HEK293 (cell line): Measurements from ENCODE around the gene ADIPOR1.

Source experiments
- SP2 ChIP-seq: fragments of 450-650 bp; formaldehyde crosslinking; IDR thresholded peaks from 2 replicates; pipeline ENCODE4 v1.5.1; 2016; ENCODE audit warnings: missing biosample characterization, missing genetic modification characterization
- YY1 ChIP-seq: fragments of 450-650 bp; formaldehyde crosslinking; IDR thresholded peaks from 2 replicates; pipeline ENCODE4 v1.5.1; 2018; ENCODE audit warnings: missing biosample characterization, missing genetic modification characterization
- ZNF146 ChIP-seq: fragments of 450-650 bp; formaldehyde crosslinking; IDR thresholded peaks from 2 replicates; pipeline ENCODE4 v1.5.1; 2016; ENCODE audit warnings: missing biosample characterization, missing genetic modification characterization
- ZNF548 ChIP-seq: fragments of 450-650 bp; formaldehyde crosslinking; IDR thresholded peaks from 2 replicates; pipeline ENCODE4 v1.5.1; 2016; ENCODE audit warnings: missing biosample characterization, missing genetic modification characterization
- ZNF555 ChIP-seq: fragments of 450-650 bp; formaldehyde crosslinking; conservative IDR thresholded peaks from 2 replicates; pipeline ENCODE4 v1.5.1; 2017; ENCODE audit warnings: missing biosample characterization, mild to moderate bottlenecking, missing genetic modification characterization, inconsistent platforms
- TF ChIP-seq, protein P1 (sequence below): fragments of 450-650 bp; IDR thresholded peaks from 2 replicates; pipeline ENCODE4 v1.5.1; 2018; ENCODE audit warnings: missing biosample characterization, mild to moderate bottlenecking, missing genetic modification characterization
- TF ChIP-seq, protein P2 (sequence below): fragments of 450-650 bp; formaldehyde crosslinking; IDR thresholded peaks from 2 replicates; pipeline ENCODE4 v1.5.1; 2016; ENCODE audit warnings: missing biosample characterization, missing genetic modification characterization
- TF ChIP-seq, protein P3 (sequence below): fragments of 450-650 bp; formaldehyde crosslinking; IDR thresholded peaks from 2 replicates; pipeline ENCODE4 v1.5.1; 2016; ENCODE audit warnings: missing biosample characterization, missing genetic modification characterization, low read depth

DNA sequence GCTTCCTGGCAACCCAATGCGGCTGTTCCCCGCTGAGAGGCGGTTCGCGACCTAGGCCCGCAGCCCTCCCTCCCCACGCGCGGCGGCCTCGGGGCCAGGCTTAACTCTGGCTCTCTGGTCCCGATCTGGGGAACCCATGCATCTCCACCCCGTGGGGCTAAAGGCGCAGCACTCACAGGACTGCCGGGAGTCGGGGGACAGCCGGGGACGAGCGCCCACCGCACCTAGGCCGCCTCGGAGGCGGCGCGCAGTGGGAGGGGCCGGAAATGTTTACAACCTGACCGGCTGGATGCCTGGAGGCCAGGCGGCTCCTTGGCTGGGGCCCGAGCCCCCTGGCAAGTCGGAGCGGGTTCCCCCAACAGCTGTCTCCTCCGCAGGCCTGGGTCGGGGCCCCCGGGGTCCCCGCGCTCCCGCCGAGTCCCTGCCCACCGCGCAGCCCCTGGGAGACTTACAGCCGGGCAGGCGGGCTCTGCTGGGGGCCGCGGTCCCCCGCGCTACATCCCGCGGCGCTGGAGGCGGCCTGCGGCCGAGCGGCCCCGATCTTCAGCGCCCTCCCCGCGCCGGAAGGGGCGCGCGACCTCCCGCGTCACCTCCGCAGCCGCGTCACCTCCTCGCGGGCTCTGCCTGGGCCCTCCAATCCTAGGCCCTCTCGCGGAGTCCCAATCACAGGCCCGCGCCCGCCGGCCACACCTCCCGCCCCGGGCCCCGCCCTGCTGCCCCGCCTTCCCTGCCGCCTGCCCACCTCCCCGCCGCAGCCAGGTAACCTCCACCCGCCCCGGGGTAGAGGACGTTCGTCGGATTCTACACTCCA lies at the start of gene ADIPOR1:
- TF ChIP-seq ZNF555 (tag by site-specific recombination) (no peak), ZNF146 (tag by site-specific recombination) (0 out of 2 replicates have a peak, but pooled peaks have one; percentile 16), ZNF548 (no peak), SP2 (tag by site-specific recombination) (peak; percentile 57), YY1 (tag by site-specific recombination) (0 out of 2 replicates have a peak, but pooled peaks have one; percentile 31)
- TF ChIP-seq, protein P1, sequence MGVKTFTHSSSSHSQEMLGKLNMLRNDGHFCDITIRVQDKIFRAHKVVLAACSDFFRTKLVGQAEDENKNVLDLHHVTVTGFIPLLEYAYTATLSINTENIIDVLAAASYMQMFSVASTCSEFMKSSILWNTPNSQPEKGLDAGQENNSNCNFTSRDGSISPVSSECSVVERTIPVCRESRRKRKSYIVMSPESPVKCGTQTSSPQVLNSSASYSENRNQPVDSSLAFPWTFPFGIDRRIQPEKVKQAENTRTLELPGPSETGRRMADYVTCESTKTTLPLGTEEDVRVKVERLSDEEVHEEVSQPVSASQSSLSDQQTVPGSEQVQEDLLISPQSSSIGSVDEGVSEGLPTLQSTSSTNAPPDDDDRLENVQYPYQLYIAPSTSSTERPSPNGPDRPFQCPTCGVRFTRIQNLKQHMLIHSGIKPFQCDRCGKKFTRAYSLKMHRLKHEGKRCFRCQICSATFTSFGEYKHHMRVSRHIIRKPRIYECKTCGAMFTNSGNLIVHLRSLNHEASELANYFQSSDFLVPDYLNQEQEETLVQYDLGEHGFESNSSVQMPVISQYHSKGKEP (tag by site-specific recombination) = no peak
- TF ChIP-seq, protein P2, sequence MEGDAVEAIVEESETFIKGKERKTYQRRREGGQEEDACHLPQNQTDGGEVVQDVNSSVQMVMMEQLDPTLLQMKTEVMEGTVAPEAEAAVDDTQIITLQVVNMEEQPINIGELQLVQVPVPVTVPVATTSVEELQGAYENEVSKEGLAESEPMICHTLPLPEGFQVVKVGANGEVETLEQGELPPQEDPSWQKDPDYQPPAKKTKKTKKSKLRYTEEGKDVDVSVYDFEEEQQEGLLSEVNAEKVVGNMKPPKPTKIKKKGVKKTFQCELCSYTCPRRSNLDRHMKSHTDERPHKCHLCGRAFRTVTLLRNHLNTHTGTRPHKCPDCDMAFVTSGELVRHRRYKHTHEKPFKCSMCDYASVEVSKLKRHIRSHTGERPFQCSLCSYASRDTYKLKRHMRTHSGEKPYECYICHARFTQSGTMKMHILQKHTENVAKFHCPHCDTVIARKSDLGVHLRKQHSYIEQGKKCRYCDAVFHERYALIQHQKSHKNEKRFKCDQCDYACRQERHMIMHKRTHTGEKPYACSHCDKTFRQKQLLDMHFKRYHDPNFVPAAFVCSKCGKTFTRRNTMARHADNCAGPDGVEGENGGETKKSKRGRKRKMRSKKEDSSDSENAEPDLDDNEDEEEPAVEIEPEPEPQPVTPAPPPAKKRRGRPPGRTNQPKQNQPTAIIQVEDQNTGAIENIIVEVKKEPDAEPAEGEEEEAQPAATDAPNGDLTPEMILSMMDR (tag by site-specific recombination) = no peak
- TF ChIP-seq, protein P3, sequence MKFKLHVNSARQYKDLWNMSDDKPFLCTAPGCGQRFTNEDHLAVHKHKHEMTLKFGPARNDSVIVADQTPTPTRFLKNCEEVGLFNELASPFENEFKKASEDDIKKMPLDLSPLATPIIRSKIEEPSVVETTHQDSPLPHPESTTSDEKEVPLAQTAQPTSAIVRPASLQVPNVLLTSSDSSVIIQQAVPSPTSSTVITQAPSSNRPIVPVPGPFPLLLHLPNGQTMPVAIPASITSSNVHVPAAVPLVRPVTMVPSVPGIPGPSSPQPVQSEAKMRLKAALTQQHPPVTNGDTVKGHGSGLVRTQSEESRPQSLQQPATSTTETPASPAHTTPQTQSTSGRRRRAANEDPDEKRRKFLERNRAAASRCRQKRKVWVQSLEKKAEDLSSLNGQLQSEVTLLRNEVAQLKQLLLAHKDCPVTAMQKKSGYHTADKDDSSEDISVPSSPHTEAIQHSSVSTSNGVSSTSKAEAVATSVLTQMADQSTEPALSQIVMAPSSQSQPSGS = no peak
